HEK293 (cell line): ENCODE results near the gene TEX19.

Source experiments
- ATF2 ChIP-seq: fragments of 450-650 bp; formaldehyde crosslinking; IDR thresholded peaks from 2 replicates; pipeline ENCODE4 v1.5.1; 2016; ENCODE audit warnings: missing biosample characterization, missing genetic modification characterization, low read depth
- KLF1 ChIP-seq: fragments of 450-650 bp; formaldehyde crosslinking; IDR thresholded peaks from 2 replicates; pipeline ENCODE4 v1.5.1; 2016; ENCODE audit warnings: missing biosample characterization, missing genetic modification characterization
- KLF7 ChIP-seq: fragments of 450-650 bp; formaldehyde crosslinking; IDR thresholded peaks from 2 replicates; pipeline ENCODE4 v1.5.1; 2016; ENCODE audit warnings: missing biosample characterization, missing genetic modification characterization, borderline replicate concordance
- PATZ1 ChIP-seq: fragments of 450-650 bp; formaldehyde crosslinking; IDR thresholded peaks from 2 replicates; pipeline ENCODE4 v1.5.1; 2016; ENCODE audit warnings: missing biosample characterization, missing genetic modification characterization
- PRDM4 ChIP-seq: fragments of 450-650 bp; formaldehyde crosslinking; IDR thresholded peaks from 2 replicates; pipeline ENCODE4 v1.5.1; 2017; ENCODE audit warnings: missing biosample characterization, missing genetic modification characterization
- SP2 ChIP-seq: fragments of 450-650 bp; formaldehyde crosslinking; IDR thresholded peaks from 2 replicates; pipeline ENCODE4 v1.5.1; 2016; ENCODE audit warnings: missing biosample characterization, missing genetic modification characterization
- SP7 ChIP-seq: fragments of 450-650 bp; formaldehyde crosslinking; IDR thresholded peaks from 2 replicates; pipeline ENCODE4 v1.5.1; 2016; ENCODE audit warnings: missing biosample characterization, missing genetic modification characterization
- TSHZ1 ChIP-seq: fragments of 450-650 bp; formaldehyde crosslinking; IDR thresholded peaks from 2 replicates; pipeline ENCODE4 v1.5.1; 2016; ENCODE audit warnings: missing biosample characterization, missing genetic modification characterization, borderline replicate concordance
- ZBTB44 ChIP-seq: fragments of 450-650 bp; IDR thresholded peaks from 2 replicates; pipeline ENCODE4 v1.5.1; 2018; ENCODE audit warnings: missing biosample characterization, mild to moderate bottlenecking, missing genetic modification characterization
- ZFP69B ChIP-seq: fragments of 450-650 bp; formaldehyde crosslinking; IDR thresholded peaks from 2 replicates; pipeline ENCODE4 v1.5.1; 2016; ENCODE audit warnings: missing biosample characterization, missing genetic modification characterization
- ZIC2 ChIP-seq: fragments of 450-650 bp; formaldehyde crosslinking; IDR thresholded peaks from 2 replicates; pipeline ENCODE4 v1.5.1; 2016; ENCODE audit warnings: missing biosample characterization, missing genetic modification characterization
- ZNF10 ChIP-seq: fragments of 450-650 bp; formaldehyde crosslinking; IDR thresholded peaks from 2 replicates; pipeline ENCODE4 v1.5.1; 2017; ENCODE audit warnings: missing biosample characterization, missing genetic modification characterization
- ZNF157 ChIP-seq: fragments of 450-650 bp; formaldehyde crosslinking; IDR thresholded peaks from 2 replicates; pipeline ENCODE4 v1.5.1; 2016; ENCODE audit warnings: missing biosample characterization, missing genetic modification characterization
- ZNF202 ChIP-seq: fragments of 450-650 bp; formaldehyde crosslinking; IDR thresholded peaks from 2 replicates; pipeline ENCODE4 v1.5.1; 2016; ENCODE audit warnings: missing biosample characterization, missing genetic modification characterization, borderline replicate concordance
- ZNF24 ChIP-seq: fragments of 450-650 bp; formaldehyde crosslinking; IDR thresholded peaks from 2 replicates; pipeline ENCODE4 v1.5.1; 2016; ENCODE audit warnings: missing biosample characterization, missing genetic modification characterization
- ZNF350 ChIP-seq: fragments of 450-650 bp; formaldehyde crosslinking; IDR thresholded peaks from 2 replicates; pipeline ENCODE4 v1.5.0; 2017; ENCODE audit warnings: missing biosample characterization, mild to moderate bottlenecking, missing genetic modification characterization
- ZNF433 ChIP-seq: fragments of 450-650 bp; formaldehyde crosslinking; IDR thresholded peaks from 2 replicates; pipeline ENCODE4 v1.5.1; 2016; ENCODE audit warnings: missing biosample characterization, missing genetic modification characterization, low read depth
- ZNF596 ChIP-seq: fragments of 450-650 bp; IDR thresholded peaks from 2 replicates; pipeline ENCODE4 v1.5.0; 2018; ENCODE audit warnings: missing biosample characterization, mild to moderate bottlenecking, missing genetic modification characterization, moderate library complexity
- ZNF639 ChIP-seq: fragments of 450-650 bp; formaldehyde crosslinking; IDR thresholded peaks from 2 replicates; pipeline ENCODE4 v1.5.1; 2016; ENCODE audit warnings: missing biosample characterization, missing genetic modification characterization
- ZNF692 ChIP-seq: fragments of 450-650 bp; formaldehyde crosslinking; IDR thresholded peaks from 2 replicates; pipeline ENCODE4 v1.5.1; 2016; ENCODE audit warnings: missing biosample characterization, missing genetic modification characterization
- ZNF776 ChIP-seq: fragments of 450-650 bp; formaldehyde crosslinking; IDR thresholded peaks from 2 replicates; pipeline ENCODE4 v1.5.0; 2017; ENCODE audit warnings: missing biosample characterization, missing genetic modification characterization, borderline replicate concordance
- ZNF785 ChIP-seq: fragments of 450-650 bp; formaldehyde crosslinking; IDR thresholded peaks from 2 replicates; pipeline ENCODE4 v1.5.1; 2016; ENCODE audit warnings: missing biosample characterization, missing genetic modification characterization
- ZNF830 ChIP-seq: fragments of 450-650 bp; IDR thresholded peaks from 2 replicates; pipeline ENCODE4 v1.5.0; 2018; ENCODE audit warnings: missing biosample characterization, missing genetic modification characterization, low read depth, mild to moderate bottlenecking, moderate library complexity
- ZNF837 ChIP-seq: fragments of 450-650 bp; formaldehyde crosslinking; IDR thresholded peaks from 2 replicates; pipeline ENCODE4 v1.5.1; 2016; ENCODE audit warnings: missing biosample characterization, missing genetic modification characterization

The TEX19 gene

GRCh38 chr17:82333279-82334171 is 25.5 kb upstream of the TEX19 start, which contains the start of gene SECTM1 (continued):
- 0 out of 2 replicates have a peak, but pooled peaks have one; percentile 17 for TF ChIP-seq PATZ1
- no peak for TF ChIP-seq KLF7 (tag by site-specific recombination)
- 0 out of 2 replicates have a peak, but pooled peaks have one; percentile 0 for TF ChIP-seq ZNF596 (tag by site-specific recombination)
- TF ChIP-seq ZNF157 = no peak
- TF ChIP-seq ZNF10 (tag by site-specific recombination) = no peak
- TF ChIP-seq SP7 = peak; percentile 23; the same call in 1 of the 2 replicates
- TF ChIP-seq ZNF776 (tag by site-specific recombination) = no peak
- TF ChIP-seq ZNF24 (tag by site-specific recombination) = no peak
- no peak for TF ChIP-seq ZNF785 (tag by site-specific recombination)
- no peak for TF ChIP-seq ATF2
- TF ChIP-seq ZFP69B (tag by site-specific recombination) = peak; percentile 88
- 0 out of 2 replicates have a peak, but pooled peaks have one; percentile 18 for TF ChIP-seq PRDM4 (tag by site-specific recombination)
- TF ChIP-seq TSHZ1 (tag by site-specific recombination) = no peak
- TF ChIP-seq ZNF692 (tag by site-specific recombination) = peak; percentile 41; the same call in 1 of the 2 replicates
- no peak for TF ChIP-seq ZNF433
- peak; percentile 39; the same call in 1 of the 2 replicates for TF ChIP-seq SP2 (tag by site-specific recombination)
- TF ChIP-seq ZIC2 (tag by site-specific recombination) = peak; percentile 24
- TF ChIP-seq KLF1 (tag by site-specific recombination) = peak; percentile 68
- no peak for TF ChIP-seq ZNF350 (tag by site-specific recombination)
- no peak for TF ChIP-seq ZNF202 (tag by site-specific recombination)
- peak; percentile 37; the same call in 1 of the 2 replicates for TF ChIP-seq ZBTB44 (tag by site-specific recombination)
- no peak for TF ChIP-seq ZNF830 (tag by site-specific recombination)
- TF ChIP-seq ZNF639 = no peak
- no peak for TF ChIP-seq ZNF837 (tag by site-specific recombination)
